GM04504 (cell line): ENCODE results near the gene B4GALT2.

Source experiments
- DNase-seq: peaks from one replicate; pipeline ENCODE4 v3.0.0-alpha.2; 2012; ENCODE audit warnings: low read depth

The B4GALT2 gene

DNA sequence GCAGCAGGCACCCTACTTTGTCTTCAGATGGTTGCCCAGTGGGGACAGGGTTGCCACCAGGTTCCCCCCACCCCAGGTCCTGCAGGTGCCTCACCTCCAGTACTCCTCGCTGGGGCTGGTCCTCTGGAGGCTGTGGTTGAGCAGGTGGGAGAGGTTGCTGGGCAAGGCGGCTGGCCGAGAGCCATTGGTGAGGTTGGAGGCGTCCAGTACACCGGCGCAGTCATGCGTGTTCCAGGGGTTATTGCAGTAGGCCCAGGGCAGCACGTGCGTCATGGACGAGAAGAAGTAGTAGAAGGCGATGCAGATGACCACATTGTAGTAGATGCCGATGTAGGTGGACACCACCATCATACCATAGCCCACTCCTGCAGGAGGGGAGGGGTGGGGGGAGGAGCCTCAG lies 29.2 kb downstream of the B4GALT2 start:
- no peak for DNase-seq

DNA sequence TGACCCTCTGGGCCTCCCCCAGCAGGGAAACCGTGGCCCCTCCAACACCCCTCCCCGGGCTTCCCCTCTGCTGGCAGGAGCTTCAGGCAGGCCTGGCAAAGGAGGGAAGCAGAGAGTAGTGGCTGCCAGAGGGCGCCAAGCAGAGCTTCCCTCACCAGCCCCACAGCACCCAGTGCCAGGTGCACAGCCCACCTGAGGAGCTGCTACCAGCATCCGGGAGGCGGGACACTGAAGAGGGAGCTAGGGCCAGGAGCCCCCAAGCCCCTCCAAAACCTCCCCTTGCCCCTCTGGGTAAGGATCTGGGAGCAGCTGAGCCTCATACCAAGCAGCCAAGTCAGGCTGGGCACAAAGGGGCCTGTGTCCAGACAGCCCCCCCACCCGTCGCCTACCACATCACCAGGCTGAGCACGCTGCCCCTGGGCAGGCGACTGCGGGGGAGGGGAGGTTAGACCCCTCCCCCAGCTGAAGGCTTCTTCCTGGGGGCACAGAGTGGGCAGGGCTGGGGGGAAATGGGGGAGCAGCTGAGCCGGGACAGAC lies 32.0 kb downstream of the B4GALT2 start:
- no peak for DNase-seq

DNA sequence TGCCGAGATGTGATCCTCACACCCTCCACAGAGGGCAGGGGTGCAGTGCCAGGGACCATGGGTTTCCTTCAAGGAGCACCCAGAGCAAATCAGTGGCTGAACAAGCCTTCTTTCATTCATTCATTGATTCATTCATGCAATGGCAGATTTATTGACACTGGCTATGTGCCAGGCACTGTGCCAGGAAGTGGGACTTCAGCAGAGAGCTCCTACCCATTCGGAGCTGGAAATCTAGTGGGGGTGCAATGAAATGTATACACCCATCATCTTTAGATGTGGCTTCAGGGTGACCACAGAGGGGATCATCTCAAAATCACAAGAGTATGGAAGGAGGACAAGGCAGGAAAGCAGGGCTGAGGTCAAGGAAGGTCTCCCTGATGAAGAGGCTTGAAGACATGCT lies 33.4 kb downstream of the B4GALT2 start:
- DNase-seq = no peak

DNA sequence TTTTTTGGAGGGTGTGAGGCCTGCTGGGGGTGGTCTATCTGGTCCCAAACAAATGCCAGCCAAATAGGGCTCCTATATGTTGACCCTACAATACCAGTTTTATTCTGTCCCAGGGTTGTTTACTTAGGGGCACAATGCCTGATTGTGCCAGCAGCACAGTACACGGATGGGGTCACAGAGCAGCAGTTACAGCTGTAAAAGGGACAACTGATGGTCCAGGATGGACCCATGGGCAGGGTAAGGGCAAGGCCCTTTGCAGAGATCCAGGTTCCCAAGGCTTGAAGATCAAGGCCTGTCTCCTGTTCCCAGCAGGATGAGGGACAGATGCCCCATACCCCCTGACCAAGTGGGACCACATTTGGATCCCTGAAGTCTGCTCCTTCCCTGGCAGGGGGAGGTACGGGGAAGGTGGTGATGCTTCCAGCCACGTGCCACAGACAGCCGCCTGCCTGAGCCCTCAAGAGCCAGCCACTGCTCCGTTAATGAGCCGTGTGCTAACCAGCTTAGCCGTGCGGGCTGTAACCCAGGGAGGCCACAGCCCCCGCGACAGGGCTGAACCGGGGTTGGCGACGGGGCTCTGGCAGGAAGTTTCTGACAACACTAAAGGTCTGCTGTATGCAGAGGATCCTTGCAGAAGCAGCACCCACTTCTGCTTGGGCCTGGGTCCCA lies 34.1 kb downstream of the B4GALT2 start:
- no peak for DNase-seq

DNA sequence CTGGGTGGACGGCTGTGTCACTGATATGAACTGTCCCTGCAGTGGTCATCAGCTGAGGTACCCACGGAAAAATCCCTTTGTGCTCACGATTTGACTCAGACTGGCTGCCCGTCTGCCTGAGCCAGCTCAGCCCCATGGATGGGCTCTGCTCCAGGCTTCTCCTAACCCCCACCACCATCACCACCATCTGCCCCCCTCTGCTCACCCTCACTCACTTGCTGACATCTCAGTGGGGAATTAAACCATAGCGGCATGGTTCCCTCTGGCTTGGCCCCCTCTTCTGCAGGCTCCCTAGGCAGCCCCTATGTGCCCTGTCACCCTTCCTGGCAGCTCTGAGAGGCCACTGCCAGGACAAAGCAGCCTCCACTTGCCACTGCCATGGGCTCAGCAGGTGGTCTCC lies 34.9 kb downstream of the B4GALT2 start:
- no peak for DNase-seq

DNA sequence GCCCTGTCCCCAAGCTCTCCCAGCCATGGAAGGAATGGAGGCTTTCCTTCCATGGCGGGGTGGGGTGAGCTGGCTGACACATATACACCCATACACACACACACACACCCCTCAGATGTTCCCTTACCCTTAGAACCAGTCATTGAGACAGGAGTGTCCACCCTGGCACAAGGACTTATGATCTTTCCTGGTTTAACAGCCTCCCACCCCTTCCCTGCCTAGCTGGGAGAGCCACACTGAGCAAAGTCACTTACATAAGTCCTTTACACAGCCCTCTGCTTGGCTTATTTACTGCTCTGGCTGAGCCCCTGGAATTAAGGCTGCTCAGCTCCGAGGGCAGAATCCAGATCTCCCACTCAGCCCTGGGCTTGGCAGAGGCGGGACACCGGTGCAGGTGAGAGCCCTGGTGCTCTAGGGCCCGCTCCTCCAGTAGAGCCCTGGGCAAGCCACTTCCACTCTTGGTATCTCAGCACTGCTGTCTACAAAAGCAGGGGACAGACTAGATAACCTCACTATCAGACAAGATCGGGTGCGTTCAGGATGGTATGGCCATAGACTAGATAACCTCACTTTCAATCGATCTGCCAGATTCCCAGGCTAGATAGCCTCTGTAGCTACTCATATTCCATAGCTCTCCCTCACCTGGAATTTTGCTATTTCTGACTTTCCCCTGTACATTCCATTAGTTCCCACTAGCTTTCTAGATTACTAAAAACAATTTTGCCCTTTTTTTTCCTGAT lies 35.5 kb downstream of the B4GALT2 start:
- no peak for DNase-seq

DNA sequence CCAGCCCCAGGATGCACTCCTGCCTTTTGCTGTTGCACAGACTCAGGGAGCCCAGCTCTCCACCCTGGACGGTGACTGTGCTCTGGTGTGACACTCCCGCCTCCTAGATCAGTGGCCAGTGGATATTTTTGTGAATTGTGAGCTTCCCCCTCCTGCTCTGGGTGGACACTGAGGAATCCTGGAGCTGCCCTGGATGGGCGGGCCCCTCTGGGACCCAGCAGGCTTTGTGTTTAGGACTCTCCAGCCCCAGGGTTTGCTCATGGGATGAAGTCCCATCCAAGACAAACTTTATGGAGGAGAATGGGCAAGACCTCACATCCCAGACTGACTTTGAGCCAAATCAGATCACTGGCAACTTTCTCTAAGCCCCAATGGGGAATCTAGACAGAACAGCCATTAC lies 36.2 kb downstream of the B4GALT2 start:
- no peak for DNase-seq

DNA sequence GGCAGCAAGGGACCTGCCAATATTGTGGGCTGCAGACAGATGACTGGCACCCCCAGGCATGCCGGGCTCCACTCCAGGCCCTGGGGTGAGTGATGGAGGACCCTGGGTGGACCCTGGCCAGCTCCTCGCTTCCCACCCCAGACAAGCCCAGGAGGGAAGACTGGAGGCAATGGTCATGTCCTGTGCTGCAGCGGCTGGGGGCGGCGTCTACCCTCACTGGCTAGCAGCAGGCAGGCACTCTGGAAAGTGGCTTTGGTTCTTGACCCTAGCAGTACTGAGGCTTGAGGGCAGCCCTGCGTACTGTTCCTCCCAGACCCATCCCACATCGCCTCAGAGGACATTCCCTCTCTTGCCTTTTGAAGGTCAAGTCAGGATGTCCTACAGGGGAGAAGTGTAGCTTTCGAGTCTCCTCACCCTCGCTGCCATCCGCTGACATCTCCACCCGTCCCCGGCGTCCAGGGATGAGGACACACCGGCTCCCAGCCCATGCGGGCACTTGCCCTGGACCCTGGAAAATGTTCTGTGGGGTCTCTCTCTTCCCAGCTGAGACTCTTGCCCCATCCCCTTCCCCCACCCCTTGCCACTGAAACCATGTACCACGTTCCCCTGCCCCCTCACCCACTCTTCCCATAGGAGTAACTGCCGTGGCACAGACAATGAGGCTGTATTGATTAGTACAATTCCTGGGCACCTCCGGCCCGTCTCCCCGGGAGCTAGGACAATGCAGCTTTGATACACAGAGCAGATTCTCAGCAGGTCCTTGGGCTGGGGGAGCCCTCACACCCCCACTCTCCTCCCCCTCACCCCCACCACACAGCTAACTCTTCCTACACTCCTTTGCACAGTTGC lies 37.3 kb downstream of the B4GALT2 start:
- DNase-seq = no peak

DNA sequence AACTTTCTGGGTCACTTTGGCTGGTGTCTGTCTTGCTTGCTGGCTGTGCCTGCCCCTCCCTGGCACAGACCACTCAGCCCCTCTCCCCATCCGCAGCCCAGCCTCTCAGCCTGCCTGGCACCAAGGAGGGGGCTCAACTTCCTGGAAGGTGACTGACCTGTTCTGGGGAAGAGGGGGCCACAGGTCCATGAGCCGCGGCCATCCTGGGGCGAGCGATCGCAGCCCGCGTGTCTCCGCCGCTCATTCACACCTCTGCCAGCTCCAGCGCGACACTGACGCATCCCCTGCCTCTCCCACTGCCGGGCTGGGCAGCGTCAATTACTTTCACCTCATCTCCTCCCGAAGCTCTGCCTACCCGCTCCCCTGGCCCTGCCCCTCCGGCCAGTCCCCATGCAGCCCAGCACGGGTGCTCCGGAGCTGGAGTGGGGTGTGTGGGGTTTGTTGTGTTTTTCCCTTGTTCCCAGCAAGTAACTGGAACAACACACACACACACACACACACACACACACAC lies 37.9 kb downstream of the B4GALT2 start:
- DNase-seq = no peak

DNA sequence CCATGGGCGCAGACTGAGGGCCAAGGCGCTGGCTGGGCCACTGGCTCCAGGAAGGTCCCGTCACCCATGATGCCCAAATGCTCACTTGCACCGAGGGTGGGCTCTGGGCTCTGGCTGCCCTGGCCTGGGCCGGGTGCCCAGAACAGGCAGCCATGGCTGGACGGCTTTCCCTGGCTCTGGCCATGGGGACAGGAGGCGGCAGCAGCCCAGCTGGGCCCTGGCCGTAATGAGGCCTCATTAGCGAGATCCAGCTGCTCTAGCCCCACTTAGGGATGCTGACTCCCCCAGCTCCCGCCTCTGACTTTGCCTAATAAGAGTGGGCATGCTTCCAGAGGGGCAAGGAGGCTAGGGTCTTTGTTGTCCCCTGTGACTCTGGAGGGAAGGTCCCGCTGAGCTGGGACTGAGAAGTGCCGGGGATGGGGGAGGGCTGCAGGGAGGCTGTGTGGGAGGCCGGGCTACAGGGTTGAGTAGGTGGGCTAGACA lies 40.5 kb downstream of the B4GALT2 start:
- DNase-seq = no peak

DNA sequence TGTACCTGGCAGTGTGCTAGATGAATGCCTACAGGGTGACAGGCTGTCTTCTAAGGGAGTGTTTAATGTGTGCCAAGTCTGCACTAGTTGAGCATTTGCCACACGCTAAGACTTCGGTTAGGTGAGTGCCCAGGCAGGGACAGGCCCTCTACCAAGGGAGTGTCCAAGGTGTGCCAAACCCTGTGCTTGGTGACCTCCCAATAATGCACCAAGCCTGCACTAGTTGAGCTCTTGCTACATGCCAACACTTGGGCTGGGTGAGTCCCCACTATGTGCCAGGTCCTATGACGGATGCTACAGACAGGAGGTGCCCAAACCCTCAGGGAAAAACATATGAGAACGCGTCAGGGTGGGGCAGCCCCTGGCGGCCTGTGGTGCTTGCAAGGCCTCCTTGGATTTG lies 41.5 kb downstream of the B4GALT2 start:
- no peak for DNase-seq

DNA sequence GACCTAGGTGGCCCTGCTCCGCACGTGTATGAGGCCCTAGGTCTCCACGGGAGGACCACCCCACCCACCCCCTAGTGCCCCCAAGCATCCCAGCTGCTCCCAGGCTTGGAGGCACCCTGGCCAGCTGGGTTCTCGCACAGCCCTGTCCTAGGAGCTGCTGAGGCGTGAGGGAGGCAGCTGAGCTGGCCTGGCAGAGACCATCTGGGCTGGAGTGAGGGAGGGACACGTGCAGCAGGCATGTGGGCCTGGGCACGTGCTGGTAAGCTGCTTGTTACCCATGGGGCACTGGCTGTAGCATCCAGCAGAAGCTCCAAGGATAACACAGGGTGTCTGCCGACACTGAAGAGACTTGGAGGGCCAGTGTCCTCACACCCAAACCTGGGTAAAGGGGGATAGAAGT lies 42.1 kb downstream of the B4GALT2 start:
- DNase-seq = no peak

DNA sequence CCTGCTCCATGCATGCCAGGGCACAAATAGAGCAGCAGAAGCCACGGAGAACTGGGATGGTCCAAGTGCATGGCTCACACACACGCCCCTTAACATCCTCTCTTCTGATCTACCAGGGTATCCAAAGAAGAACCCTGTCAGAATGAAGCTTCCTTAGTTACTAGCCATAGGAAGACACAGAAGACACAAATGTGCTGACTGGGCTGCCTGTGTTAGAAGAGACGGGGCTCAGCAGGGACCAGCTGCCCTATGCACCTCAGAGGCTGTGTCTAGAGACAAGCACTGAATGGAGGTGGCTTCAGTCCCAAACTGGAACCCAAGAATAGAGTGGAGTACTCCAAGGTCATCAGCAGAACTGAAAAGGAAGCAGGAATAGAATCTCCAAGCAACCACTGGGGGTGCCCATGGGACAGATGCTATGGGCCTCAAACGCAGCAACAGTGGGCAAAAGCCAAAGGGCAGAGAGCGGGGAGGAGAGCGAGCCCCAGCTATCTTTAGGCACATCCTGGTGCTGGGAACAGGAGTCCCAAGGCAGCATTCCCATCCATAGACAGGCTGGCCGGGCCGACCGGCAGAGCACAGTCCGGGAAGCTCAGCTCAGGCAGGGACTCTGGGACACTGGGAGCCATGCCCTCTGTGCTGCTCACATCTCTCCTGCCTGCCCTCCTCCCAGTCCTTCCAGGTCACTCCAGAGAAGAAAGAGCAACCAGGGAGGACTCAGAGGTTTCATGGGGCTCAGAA lies 42.7 kb downstream of the B4GALT2 start:
- no peak for DNase-seq

DNA sequence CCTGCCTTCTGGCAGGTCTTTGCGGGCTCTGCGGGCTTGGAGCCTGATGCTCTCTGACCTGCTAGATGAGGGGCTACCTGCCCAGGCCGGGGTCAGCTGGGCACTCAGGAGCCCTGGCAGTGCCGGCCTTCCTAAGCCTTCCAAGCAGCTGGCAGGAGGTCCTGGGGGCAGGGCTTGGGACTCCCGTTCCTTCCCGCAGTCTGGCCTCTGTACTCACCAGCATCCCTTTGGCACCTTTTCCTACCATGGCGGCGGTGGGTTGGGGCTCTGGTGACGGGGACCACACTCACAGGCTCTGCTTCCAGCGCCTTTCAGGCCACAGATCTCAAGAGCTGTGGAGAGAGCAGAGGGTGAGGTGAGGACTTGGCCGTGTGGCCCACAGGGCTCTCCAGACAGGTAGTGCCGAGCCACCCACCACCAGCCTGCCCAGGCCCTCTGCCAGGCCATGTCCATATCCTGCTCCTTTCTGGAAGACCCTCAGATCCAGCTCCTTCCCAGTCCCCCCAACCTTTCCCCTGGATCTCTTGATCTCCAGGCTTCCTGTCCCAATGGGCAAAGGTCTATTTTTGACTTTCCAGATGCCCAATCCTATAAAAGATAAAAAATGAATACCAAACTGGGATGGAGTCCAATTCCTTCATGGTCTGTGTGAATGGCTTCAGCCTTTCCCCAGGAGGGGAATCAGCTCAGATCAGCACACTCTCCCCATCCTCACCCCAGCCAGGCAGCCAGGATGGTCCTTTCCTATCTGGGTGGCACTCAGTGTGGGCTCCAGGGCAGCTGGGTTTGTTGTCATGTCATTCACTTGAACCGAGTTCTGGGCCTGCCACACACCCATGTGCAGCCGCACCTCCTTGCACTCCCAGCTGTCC lies 45.3 kb downstream of the B4GALT2 start:
- DNase-seq = no peak

DNA sequence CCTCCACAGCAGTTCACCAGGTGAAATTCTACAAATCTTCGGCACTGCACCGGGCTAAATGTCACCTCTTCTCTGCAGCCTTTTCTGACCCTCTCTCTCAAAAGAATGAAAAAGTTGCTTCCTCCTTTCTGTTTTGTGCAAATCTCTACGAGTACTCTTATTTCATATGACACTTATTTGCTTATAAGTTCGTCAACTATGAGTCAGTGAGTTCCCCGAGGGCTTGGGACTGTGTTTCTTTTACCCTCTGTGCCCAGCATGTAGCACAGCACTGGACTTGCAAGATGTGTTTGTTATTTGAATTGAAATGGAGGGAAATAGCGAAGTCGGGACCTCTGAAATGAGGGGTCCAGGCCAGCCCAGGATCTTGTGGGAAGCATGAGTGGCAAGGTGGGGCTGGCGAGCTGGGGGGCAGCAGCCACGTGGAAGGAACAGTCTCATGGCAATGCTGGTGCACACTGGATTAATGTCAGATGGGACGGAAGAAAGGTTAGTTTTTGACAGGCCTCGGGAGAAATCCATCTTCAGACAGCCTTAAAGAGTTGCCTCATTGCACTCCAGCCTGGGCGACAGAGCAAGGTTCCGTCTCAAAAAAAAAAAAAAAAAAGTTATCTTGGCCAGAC lies 46.0 kb downstream of the B4GALT2 start:
- DNase-seq = no peak

DNA sequence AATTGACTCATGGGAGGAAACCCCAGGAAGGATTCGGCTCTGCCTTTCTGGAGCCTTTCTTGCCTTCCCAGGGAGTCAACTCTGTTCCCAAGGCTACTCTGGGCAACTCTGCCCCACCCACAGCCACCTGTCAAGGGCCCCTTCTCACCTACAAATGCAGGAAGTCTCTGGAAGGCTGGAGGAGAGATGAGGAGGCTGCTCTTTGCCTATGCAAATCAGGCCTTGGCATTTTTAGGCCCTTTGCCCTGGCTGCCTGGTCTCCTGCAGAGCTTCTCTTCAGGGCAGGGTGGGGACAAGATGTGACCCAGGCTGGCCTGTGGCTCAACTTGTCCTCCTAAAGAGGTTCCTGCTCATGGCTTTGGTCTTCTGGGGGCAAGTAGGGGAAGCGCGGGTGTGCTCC lies 46.8 kb downstream of the B4GALT2 start:
- DNase-seq = no peak

DNA sequence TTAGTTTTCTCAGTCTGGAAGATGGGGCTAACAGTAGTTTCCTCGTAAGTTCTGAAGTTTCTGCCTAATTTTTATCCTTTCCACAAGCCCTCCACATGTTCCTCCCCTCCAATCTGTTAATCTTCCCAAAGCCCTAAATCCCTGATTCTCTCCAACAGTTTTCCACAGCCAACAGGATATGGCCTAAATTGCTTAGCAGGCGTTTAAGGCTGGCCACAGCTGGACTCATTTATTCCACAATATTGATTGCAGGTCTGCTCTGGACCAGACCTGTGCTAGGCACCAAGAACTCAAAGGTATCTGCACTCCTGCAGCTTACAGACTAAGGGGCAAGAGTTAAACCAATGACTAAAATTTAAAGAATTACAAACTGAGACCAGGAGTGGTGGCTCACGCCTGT lies 48.3 kb downstream of the B4GALT2 start:
- no peak for DNase-seq

DNA sequence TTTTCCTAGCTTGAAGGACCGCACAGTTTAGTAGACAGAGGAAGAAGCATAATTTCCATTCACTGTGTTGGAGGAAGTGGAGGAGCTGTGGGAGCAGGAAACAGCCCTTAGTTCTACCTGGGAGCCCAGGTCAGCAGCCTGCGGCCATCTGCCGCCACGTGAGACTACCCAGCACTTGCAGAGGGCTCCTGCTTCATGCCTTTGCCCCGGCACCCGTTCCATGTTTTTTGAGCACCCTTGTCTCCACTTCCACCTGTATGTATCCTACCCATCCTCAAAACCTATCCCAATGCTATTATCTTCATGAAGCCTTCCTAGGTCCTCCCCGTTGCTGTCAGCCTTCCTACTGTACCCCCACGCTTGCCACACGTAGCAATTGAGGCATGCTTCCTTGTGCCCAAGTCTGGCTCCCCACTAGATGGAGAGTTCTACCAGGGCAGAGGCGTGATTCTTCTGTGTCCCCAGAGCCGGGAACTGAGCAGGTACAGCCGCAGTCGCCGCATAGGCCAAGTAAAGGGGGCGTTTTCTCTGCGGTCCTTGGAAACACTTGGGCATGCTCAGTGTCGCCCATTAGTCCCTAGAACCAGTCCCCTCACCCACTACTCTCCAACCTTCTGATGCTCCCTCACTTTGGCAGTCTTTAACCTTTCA lies 50.4 kb downstream of the B4GALT2 start:
- no peak for DNase-seq

DNA sequence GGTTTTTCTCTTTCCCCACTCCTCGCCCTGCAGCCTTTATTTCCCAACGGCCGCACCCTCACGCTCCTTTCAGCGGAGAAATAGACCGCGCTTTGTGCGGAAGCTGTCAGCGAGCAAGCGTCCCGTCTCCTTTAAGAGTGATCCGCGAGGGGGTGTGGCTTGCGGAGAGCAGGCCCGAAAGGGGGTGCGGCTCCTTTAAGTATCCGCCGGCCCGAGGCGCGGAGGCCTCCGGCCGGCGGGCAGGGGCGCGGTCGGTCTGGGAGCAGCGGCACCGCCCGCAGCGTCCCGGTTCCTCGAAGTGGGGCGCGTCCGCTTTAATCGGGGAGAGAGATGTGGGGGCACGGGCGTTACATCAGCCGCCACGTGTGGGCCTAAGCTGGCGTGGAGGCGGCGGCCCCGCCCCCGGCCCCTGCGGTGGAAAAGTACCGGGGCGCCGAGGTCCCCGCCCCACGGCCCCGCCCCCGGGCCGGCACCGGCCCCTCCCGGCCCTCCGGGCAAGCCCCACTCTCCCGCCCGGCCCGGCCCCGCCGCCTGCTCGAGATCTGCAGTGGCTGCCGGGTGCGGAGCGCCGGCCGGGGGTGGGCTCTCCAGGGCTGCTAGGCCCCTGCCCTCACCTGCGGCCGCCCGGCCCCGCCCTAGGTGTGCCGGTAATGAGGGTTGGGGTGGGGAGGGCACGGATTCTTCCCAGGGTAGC lies 51.0 kb downstream of the B4GALT2 start:
- peak; percentile 72 for DNase-seq
